ENCODE data around the gene EPB41L3. TPM values are rescaled to one million over a fixed set of nuclear protein-coding genes. Genes with fewer than 3 reads are reported as not detected.

EPB41L3 gene
- total RNA-seq, 1 experiment from 2014 or later: 0.21 TPM

- Histone ChIP-seq H3K4me3 (no peak overlapping the region), H3K4me1 (replicated peaks) (no peaks in the 10 kb centered on the region), H3K9me3 (replicated peaks) (no peaks in the 10 kb centered on the region), H3K27ac (no peak overlapping the region), H3K36me3 (no peaks in the 10 kb centered on the region), H3K27me3 (replicated peaks) (peaks cover under 1% of the 10 kb centered on the region; the same call in 1 of the 2 replicates)
- no peak for DNase-seq (ENCODE audit: low read depth in 1 of 2, low spot score in 2 of 2)
Observed at GRCh38 chr18:5466256-5466655, 77.5 kb downstream of the EPB41L3 start.

GRCh38 chr18:5464251-5464650, 79.5 kb downstream of the EPB41L3 start:
- Histone ChIP-seq H3K9me3 (replicated peaks) (no peaks in the 10 kb centered on the region), H3K27me3 (replicated peaks) (no peaks in the 10 kb centered on the region; the same call in 1 of the 2 replicates), H3K36me3 (no peaks in the 10 kb centered on the region), H3K4me3 (no peak overlapping the region), H3K4me1 (replicated peaks) (no peaks in the 10 kb centered on the region), H3K27ac (no peak overlapping the region)
- DNase-seq (ENCODE audit: low read depth in 1 of 2, low spot score in 2 of 2): no peak

- no peak overlapping the region for H3K4me3 ChIP-seq
- no peaks in the 10 kb centered on the region for H3K9me3 ChIP-seq (replicated peaks)
- H3K36me3 ChIP-seq: no peaks in the 10 kb centered on the region
- H3K4me1 ChIP-seq (replicated peaks): no peaks in the 10 kb centered on the region
- H3K27ac ChIP-seq: no peak overlapping the region
- H3K27me3 ChIP-seq (replicated peaks): no peaks in the 10 kb centered on the region; the same call in 1 of the 2 replicates
- DNase-seq (ENCODE audit: low read depth in 1 of 2, low spot score in 2 of 2): no peak
Observed at GRCh38 chr18:5463831-5464230, 80.0 kb downstream of the EPB41L3 start.

GRCh38 chr18:5463390-5463789, 80.4 kb downstream of the EPB41L3 start:
- DNase-seq (ENCODE audit: low read depth in 1 of 2, low spot score in 2 of 2): no peak
- Histone ChIP-seq H3K4me1 (replicated peaks) (no peaks in the 10 kb centered on the region), H3K27me3 (replicated peaks) (no peaks in the 10 kb centered on the region; the same call in 1 of the 2 replicates), H3K36me3 (no peaks in the 10 kb centered on the region), H3K9me3 (replicated peaks) (no peaks in the 10 kb centered on the region), H3K27ac (no peak overlapping the region), H3K4me3 (no peak overlapping the region)

GRCh38 chr18:5462227-5462626, 81.6 kb downstream of the EPB41L3 start:
- no peak overlapping the region for H3K4me3 ChIP-seq
- no peaks in the 10 kb centered on the region for H3K36me3 ChIP-seq
- no peaks in the 10 kb centered on the region; the same call in 1 of the 2 replicates for H3K27me3 ChIP-seq (replicated peaks)
- no peak overlapping the region for H3K27ac ChIP-seq
- no peak for DNase-seq (ENCODE audit: low read depth in 1 of 2, low spot score in 2 of 2)
- no peaks in the 10 kb centered on the region for H3K9me3 ChIP-seq (replicated peaks)
- no peaks in the 10 kb centered on the region for H3K4me1 ChIP-seq (replicated peaks)

GRCh38 chr18:5461041-5461440, 82.8 kb downstream of the EPB41L3 start:
- DNase-seq (ENCODE audit: low read depth in 1 of 2, low spot score in 2 of 2): no peak
- Histone ChIP-seq H3K27me3 (replicated peaks) (no peaks in the 10 kb centered on the region), H3K27ac (no peak overlapping the region), H3K9me3 (replicated peaks) (no peaks in the 10 kb centered on the region), H3K4me3 (no peak overlapping the region), H3K36me3 (no peaks in the 10 kb centered on the region), H3K4me1 (replicated peaks) (no peaks in the 10 kb centered on the region)

- Histone ChIP-seq H3K27me3 (replicated peaks) (no peaks in the 10 kb centered on the region), H3K4me1 (replicated peaks) (no peaks in the 10 kb centered on the region), H3K27ac (no peak overlapping the region)
Observed at GRCh38 chr18:5457462-5457957, 86.3 kb downstream of the EPB41L3 start.

GRCh38 chr18:5456577-5457461, 87.0 kb downstream of the EPB41L3 start:
- no peaks in the 10 kb centered on the region for H3K36me3 ChIP-seq
- no peaks in the 10 kb centered on the region for H3K4me1 ChIP-seq (replicated peaks)
- no peak overlapping the region for H3K4me3 ChIP-seq
- DNase-seq (ENCODE audit: low read depth in 1 of 2, low spot score in 2 of 2): no peak
- H3K9me3 ChIP-seq (replicated peaks): no peaks in the 10 kb centered on the region
- H3K27me3 ChIP-seq (replicated peaks): no peaks in the 10 kb centered on the region
- no peak overlapping the region for H3K27ac ChIP-seq

More at GRCh38 chr18:5457462-5457957, 86.3 kb downstream of the EPB41L3 start:
- no peak for DNase-seq (ENCODE audit: low read depth in 1 of 2, low spot score in 2 of 2)
- no peaks in the 10 kb centered on the region for H3K9me3 ChIP-seq (replicated peaks)
- H3K4me3 ChIP-seq: no peak overlapping the region
- no peaks in the 10 kb centered on the region for H3K36me3 ChIP-seq

GRCh38 chr18:5455674-5456073, 88.1 kb downstream of the EPB41L3 start:
- DNase-seq (ENCODE audit: low read depth in 1 of 2, low spot score in 2 of 2): no peak
- Histone ChIP-seq H3K9me3 (replicated peaks) (no peaks in the 10 kb centered on the region), H3K4me3 (no peak overlapping the region), H3K27ac (no peak overlapping the region), H3K36me3 (no peaks in the 10 kb centered on the region), H3K27me3 (replicated peaks) (no peaks in the 10 kb centered on the region), H3K4me1 (replicated peaks) (no peaks in the 10 kb centered on the region)

GRCh38 chr18:5452943-5453443, 90.8 kb downstream of the EPB41L3 start:
- H3K27ac ChIP-seq: no peak overlapping the region
- no peaks in the 10 kb centered on the region for H3K36me3 ChIP-seq
- no peaks in the 10 kb centered on the region for H3K4me1 ChIP-seq (replicated peaks)
- no peaks in the 10 kb centered on the region for H3K9me3 ChIP-seq (replicated peaks)
- H3K4me3 ChIP-seq: no peak overlapping the region
- DNase-seq (ENCODE audit: low read depth in 1 of 2, low spot score in 2 of 2): no peak
- no peaks in the 10 kb centered on the region for H3K27me3 ChIP-seq (replicated peaks)

GRCh38 chr18:5451871-5452270, 91.9 kb downstream of the EPB41L3 start:
- no peaks in the 10 kb centered on the region for H3K9me3 ChIP-seq (replicated peaks)
- no peaks in the 10 kb centered on the region for H3K27me3 ChIP-seq (replicated peaks)
- no peaks in the 10 kb centered on the region for H3K36me3 ChIP-seq
- no peaks in the 10 kb centered on the region for H3K4me1 ChIP-seq (replicated peaks)
- H3K27ac ChIP-seq: no peak overlapping the region
- H3K4me3 ChIP-seq: no peak overlapping the region
- no peak for DNase-seq (ENCODE audit: low read depth in 1 of 2, low spot score in 2 of 2)

GRCh38 chr18:5451150-5451549, 92.6 kb downstream of the EPB41L3 start:
- Histone ChIP-seq H3K4me3 (no peak overlapping the region), H3K27me3 (replicated peaks) (no peaks in the 10 kb centered on the region), H3K4me1 (replicated peaks) (no peaks in the 10 kb centered on the region), H3K27ac (no peak overlapping the region), H3K9me3 (replicated peaks) (no peaks in the 10 kb centered on the region), H3K36me3 (no peaks in the 10 kb centered on the region)
- DNase-seq (ENCODE audit: low read depth in 1 of 2, low spot score in 2 of 2): no peak

- H3K36me3 ChIP-seq: no peaks in the 10 kb centered on the region
- H3K4me3 ChIP-seq: no peak overlapping the region
- no peak overlapping the region for H3K27ac ChIP-seq
- no peak for DNase-seq (ENCODE audit: low read depth in 1 of 2, low spot score in 2 of 2)
- H3K4me1 ChIP-seq (replicated peaks): no peaks in the 10 kb centered on the region
- H3K9me3 ChIP-seq (replicated peaks): no peaks in the 10 kb centered on the region
- no peaks in the 10 kb centered on the region; the same call in 1 of the 2 replicates for H3K27me3 ChIP-seq (replicated peaks)
Observed at GRCh38 chr18:5449858-5450509, 93.8 kb downstream of the EPB41L3 start.

GRCh38 chr18:5447442-5447841, 96.4 kb downstream of the EPB41L3 start:
- H3K27ac ChIP-seq: no peak overlapping the region
- H3K27me3 ChIP-seq (replicated peaks): no peaks in the 10 kb centered on the region; the same call in 1 of the 2 replicates
- no peak overlapping the region for H3K4me3 ChIP-seq
- DNase-seq (ENCODE audit: low read depth in 1 of 2, low spot score in 2 of 2): no peak
- no peaks in the 10 kb centered on the region for H3K4me1 ChIP-seq (replicated peaks)
- no peaks in the 10 kb centered on the region for H3K36me3 ChIP-seq
- H3K9me3 ChIP-seq (replicated peaks): no peaks in the 10 kb centered on the region

All from SJSA1 (cell line).